NCI-H82 treated with DMSO at 0.1 percent for 48 hours (cell line): ENCODE measurements around the gene PRKAG3.
A peak's percentile ranks its signal among the peaks of the same experiment; 100 is the strongest.

Experiments
- DNase-seq: peaks from one replicate; lab custom pipeline; 2025; ENCODE audit not compliant: unreplicated experiment; lab: John Stamatoyannopoulos, UW

PRKAG3 gene

GRCh38 chr2:218831378-218831990, at the start of gene PRKAG3:
PRKAG3 (minus strand) TSS chr2:218831803.
- no peak for DNase-seq

GRCh38 chr2:218880859-218881594, 49.4 kb upstream of the PRKAG3 start:
- DNase-seq: no peak

GRCh38 chr2:218880102-218880858, 48.7 kb upstream of the PRKAG3 start, which contains the start of gene WNT10A:
WNT10A (plus strand) TSS chr2:218880852; CDS start chr2:218880996, 144 bp downstream.
- DNase-seq: no peak

- DNase-seq: no peak
These were observed 48.1 kb upstream of the PRKAG3 start for GRCh38 chr2:218879776-218880101.

GRCh38 chr2:218878926-218879761, 47.5 kb upstream of the PRKAG3 start:
- peak; percentile 90 for DNase-seq

- DNase-seq: no peak
These were observed 46.9 kb upstream of the PRKAG3 start for GRCh38 chr2:218878486-218878885.

GRCh38 chr2:218877891-218878290, 46.3 kb upstream of the PRKAG3 start:
- DNase-seq: no peak

- DNase-seq: no peak
These were observed 45.7 kb upstream of the PRKAG3 start for GRCh38 chr2:218877331-218877730.

- peak; percentile 77 for DNase-seq
These were observed 45.1 kb upstream of the PRKAG3 start for GRCh38 chr2:218876562-218877219.

- DNase-seq: no peak
These were observed 44.2 kb upstream of the PRKAG3 start for GRCh38 chr2:218875692-218876246.

GRCh38 chr2:218873359-218874194, 42.0 kb upstream of the PRKAG3 start:
- no peak for DNase-seq

GRCh38 chr2:218872645-218873358, 41.2 kb upstream of the PRKAG3 start:
- no peak for DNase-seq

GRCh38 chr2:218871345-218872302, 40.0 kb upstream of the PRKAG3 start:
- no peak for DNase-seq

GRCh38 chr2:218870984-218871344, 39.4 kb upstream of the PRKAG3 start:
- DNase-seq: no peak

GRCh38 chr2:218869064-218869463, 37.5 kb upstream of the PRKAG3 start:
- no peak for DNase-seq

- no peak for DNase-seq
These were observed 36.3 kb upstream of the PRKAG3 start for GRCh38 chr2:218867900-218868299.

GRCh38 chr2:218865999-218866398, 34.4 kb upstream of the PRKAG3 start:
- DNase-seq: no peak

- DNase-seq: no peak
These were observed 33.8 kb upstream of the PRKAG3 start for GRCh38 chr2:218865396-218865795.
